K562 (cell line): ENCODE data around the gene NDUFB10. TPM values are rescaled to one million over a fixed set of nuclear protein-coding genes. Genes with fewer than 3 reads are reported as not detected.

ENCODE experiments used
- ARHGAP35 ChIP-seq: fragments of 450-650 bp; IDR thresholded peaks from 2 replicates; pipeline ENCODE4 v1.6.1; 2018; ENCODE audit not compliant: partially characterized antibody
- BCL6 ChIP-seq: fragments of 250-450 bp; sonication (Bioruptor Pico); IDR thresholded peaks from 2 replicates; pipeline ENCODE4 v1.4.0; 2020
- FOSL1 ChIP-seq: fragments of 200-800 bp; sonication (Bioruptor generic); conservative IDR thresholded peaks from 2 replicates; pipeline ENCODE4 v1.6.1; 2016; ENCODE audit warnings: missing genetic modification characterization, missing compliant biosample characterization
- FOXP1 ChIP-seq: sonication (generic); formaldehyde crosslinking; IDR thresholded peaks from 2 replicates; pipeline ENCODE4 v1.8.0; 2022; ENCODE audit warnings: mild to moderate bottlenecking, missing genetic modification reagents
- GABPB1 ChIP-seq: sonication (generic); formaldehyde crosslinking; IDR thresholded peaks from 2 replicates; pipeline ENCODE4 v1.8.0; 2022; ENCODE audit warnings: mild to moderate bottlenecking, missing genetic modification reagents
- GABPB2 ChIP-seq: fragments of 250-450 bp; sonication (Bioruptor Pico); conservative IDR thresholded peaks from 2 replicates; pipeline ENCODE4 v1.5.1; 2021; ENCODE audit warnings: mild to moderate bottlenecking
- HDAC1 ChIP-seq, 2 experiments: fragments of 450-650 bp; IDR thresholded peaks; 2 replicates each; pipeline ENCODE4 v1.6.1; 2016 to 2017; ENCODE audit warnings: inconsistent platforms in 1 of 2, mild to moderate bottlenecking in 1 of 2, moderate library complexity in 1 of 2
- HDAC3 ChIP-seq: fragments of 450-650 bp; IDR thresholded peaks from 2 replicates; pipeline ENCODE4 v1.6.1; 2018; ENCODE audit warnings: borderline replicate concordance, mild to moderate bottlenecking, moderate library complexity; ENCODE audit not compliant: partially characterized antibody
- HLTF ChIP-seq: fragments of 450-650 bp; IDR thresholded peaks from 2 replicates; pipeline ENCODE4 v1.6.1; 2016
- IFI16 ChIP-seq: fragments of 250-450 bp; sonication (Bioruptor Pico); IDR thresholded peaks from 2 replicates; pipeline ENCODE4 v2.1.2; 2022; ENCODE audit warnings: mild to moderate bottlenecking, inconsistent platforms
- KAT8 ChIP-seq: fragments of 450-650 bp; IDR thresholded peaks from 2 replicates; pipeline ENCODE4 v1.6.1; 2016; ENCODE audit warnings: low read depth, mild to moderate bottlenecking
- NONO ChIP-seq, 2 experiments: fragments of 200-400 bp in 1 of 2; fragments of 450-650 bp in 1 of 2; formaldehyde crosslinking in 1 of 2; IDR thresholded peaks; 2 replicates each; pipeline ENCODE4 v1.6.1; 2017; ENCODE audit warnings: low read depth in 2 of 2, mild to moderate bottlenecking in 2 of 2, moderate library complexity in 2 of 2, low read length in 1 of 2
- POLR3G ChIP-seq: IDR thresholded peaks from 2 replicates; pipeline ENCODE4 v1.6.1; 2011; ENCODE audit not compliant: insufficient read length, insufficient replicate concordance; ENCODE audit errors: extremely low read depth
- SMAD1 ChIP-seq: fragments of 150-350 bp; IDR thresholded peaks from 2 replicates; pipeline ENCODE4 v1.6.1; 2014; ENCODE audit warnings: low read length, low read depth; ENCODE audit not compliant: partially characterized antibody
- SPI1 ChIP-seq: IDR thresholded peaks from 2 replicates; pipeline ENCODE4 v1.6.1; 2011; ENCODE audit warnings: low read depth, low read length, control low read depth, borderline replicate concordance
- TCF3 ChIP-seq: sonication (generic); formaldehyde crosslinking; IDR thresholded peaks from 2 replicates; pipeline ENCODE4 v1.4.0; 2020; ENCODE audit warnings: mild to moderate bottlenecking, missing genetic modification reagents
- U2AF1 ChIP-seq: fragments of 200-400 bp; formaldehyde crosslinking; optimal IDR thresholded peaks from 2 replicates; pipeline ENCODE3; 2017; ENCODE audit warnings: mild to moderate bottlenecking, low read depth, low read length, moderate library complexity
- WHSC1 ChIP-seq: IDR thresholded peaks from one replicate; pipeline ENCODE4 v1.6.1; 2012; ENCODE audit warnings: low read length, control low read depth, inconsistent platforms
- polyA plus RNA-seq, 8 experiments: library from polyadenylated mRNA; depleted of rRNA in 4 of 8; stranded (reverse) in 5 of 8; unstranded in 3 of 8; fragments of >200 nt; fragmentation: Nextera tagmentation in 2 of 8; fragmentation: Illumina TruSeq in 1 of 8; extraction: Ambion mirVana in 2 of 8; extraction: Trizol in 1 of 8; gene quantifications; 2 replicates each; pipeline versions ENCODE4 v1.2.1 to v1.2.3, GENCODE V29; 2011 to 2014; ENCODE audit warnings: inconsistent platforms in 1 of 8, missing spikeins in 1 of 8
- total RNA-seq, 7 experiments: library from RNA; depleted of rRNA in 6 of 7; stranded (reverse); fragments of >200 nt in 6 of 7; fragmentation: Illumina TruSeq in 2 of 7; extraction: Trizol in 2 of 7; gene quantifications; 2 replicates each; pipeline versions ENCODE4 v1.2.1 to v1.2.3, GENCODE V29; 2011 to 2021; ENCODE audit warnings: low replicate concordance in 1 of 7
- TF ChIP-seq, protein P1 (sequence below): sonication (generic); formaldehyde crosslinking; IDR thresholded peaks from 2 replicates; pipeline ENCODE4 v1.8.0; 2023; ENCODE audit warnings: missing genetic modification reagents, mild to moderate bottlenecking, borderline replicate concordance
- TF ChIP-seq, protein P2 (sequence below): sonication (generic); formaldehyde crosslinking; IDR thresholded peaks from 2 replicates; pipeline ENCODE4 v1.8.1; 2022; ENCODE audit warnings: missing genetic modification reagents
- TF ChIP-seq, protein P3 (sequence below): fragments of 450-650 bp; IDR thresholded peaks from 2 replicates; pipeline ENCODE4 v1.6.1; 2014; ENCODE audit warnings: low read depth, mild to moderate bottlenecking, moderate library complexity, borderline replicate concordance

Gene NDUFB10
- total and polyA plus RNA-seq, 9 of the 15 experiments (the other 6 are each of a cell fraction or from before 2014, with no cell fraction given): 69.3 to 527 (median 161) TPM

DNA sequence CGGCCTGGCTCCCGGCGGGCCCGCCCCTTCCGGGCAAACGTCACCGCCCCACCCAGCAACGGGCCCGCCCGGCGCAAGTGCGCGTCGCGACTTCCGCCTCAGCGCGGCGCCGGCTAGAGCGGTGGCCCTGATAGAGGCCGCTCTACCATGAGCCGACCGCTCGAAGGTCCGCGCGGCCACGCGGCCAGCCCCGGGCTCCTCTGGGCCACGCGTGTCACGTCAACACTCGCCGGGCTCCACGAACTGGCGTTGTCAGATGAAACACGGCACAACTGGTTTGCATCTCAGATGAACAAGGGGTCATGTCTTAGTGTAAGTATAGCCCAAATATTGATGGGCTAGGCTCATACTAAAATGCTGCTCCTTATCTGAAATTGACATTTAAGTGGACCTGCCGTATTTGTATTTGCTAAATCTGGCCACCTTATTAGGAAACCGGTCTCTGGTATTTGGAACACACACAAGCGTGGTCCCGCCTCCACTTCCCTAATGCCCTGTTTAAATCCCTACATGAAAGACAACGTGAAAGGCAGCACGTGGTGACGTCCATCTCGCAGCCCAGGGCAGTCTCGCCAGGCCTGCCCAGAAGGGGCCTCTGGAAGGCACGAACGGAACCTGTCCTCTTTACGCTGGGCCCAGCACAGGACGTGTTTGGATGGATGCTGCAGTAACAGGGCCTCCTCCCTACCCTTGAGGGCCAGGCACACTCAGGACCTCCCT, 50.6 kb downstream of the NDUFB10 start, which contains the start of gene ZNF598 (continued):
- TF ChIP-seq, protein P1, sequence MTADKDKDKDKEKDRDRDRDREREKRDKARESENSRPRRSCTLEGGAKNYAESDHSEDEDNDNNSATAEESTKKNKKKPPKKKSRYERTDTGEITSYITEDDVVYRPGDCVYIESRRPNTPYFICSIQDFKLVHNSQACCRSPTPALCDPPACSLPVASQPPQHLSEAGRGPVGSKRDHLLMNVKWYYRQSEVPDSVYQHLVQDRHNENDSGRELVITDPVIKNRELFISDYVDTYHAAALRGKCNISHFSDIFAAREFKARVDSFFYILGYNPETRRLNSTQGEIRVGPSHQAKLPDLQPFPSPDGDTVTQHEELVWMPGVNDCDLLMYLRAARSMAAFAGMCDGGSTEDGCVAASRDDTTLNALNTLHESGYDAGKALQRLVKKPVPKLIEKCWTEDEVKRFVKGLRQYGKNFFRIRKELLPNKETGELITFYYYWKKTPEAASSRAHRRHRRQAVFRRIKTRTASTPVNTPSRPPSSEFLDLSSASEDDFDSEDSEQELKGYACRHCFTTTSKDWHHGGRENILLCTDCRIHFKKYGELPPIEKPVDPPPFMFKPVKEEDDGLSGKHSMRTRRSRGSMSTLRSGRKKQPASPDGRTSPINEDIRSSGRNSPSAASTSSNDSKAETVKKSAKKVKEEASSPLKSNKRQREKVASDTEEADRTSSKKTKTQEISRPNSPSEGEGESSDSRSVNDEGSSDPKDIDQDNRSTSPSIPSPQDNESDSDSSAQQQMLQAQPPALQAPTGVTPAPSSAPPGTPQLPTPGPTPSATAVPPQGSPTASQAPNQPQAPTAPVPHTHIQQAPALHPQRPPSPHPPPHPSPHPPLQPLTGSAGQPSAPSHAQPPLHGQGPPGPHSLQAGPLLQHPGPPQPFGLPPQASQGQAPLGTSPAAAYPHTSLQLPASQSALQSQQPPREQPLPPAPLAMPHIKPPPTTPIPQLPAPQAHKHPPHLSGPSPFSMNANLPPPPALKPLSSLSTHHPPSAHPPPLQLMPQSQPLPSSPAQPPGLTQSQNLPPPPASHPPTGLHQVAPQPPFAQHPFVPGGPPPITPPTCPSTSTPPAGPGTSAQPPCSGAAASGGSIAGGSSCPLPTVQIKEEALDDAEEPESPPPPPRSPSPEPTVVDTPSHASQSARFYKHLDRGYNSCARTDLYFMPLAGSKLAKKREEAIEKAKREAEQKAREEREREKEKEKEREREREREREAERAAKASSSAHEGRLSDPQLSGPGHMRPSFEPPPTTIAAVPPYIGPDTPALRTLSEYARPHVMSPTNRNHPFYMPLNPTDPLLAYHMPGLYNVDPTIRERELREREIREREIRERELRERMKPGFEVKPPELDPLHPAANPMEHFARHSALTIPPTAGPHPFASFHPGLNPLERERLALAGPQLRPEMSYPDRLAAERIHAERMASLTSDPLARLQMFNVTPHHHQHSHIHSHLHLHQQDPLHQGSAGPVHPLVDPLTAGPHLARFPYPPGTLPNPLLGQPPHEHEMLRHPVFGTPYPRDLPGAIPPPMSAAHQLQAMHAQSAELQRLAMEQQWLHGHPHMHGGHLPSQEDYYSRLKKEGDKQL: no peak
- no peak for TF ChIP-seq WHSC1
- TF ChIP-seq BCL6: no peak
- TF ChIP-seq IFI16 (CRISPR knock-in tag): no peak
- peak; percentile 18; the same call in 1 of the 2 replicates for TF ChIP-seq TCF3
- TF ChIP-seq FOSL1 (tag): no peak; the same call in 1 of the 2 replicates
- peak; percentile 53 to 81; a peak in 1 of 4 replicates for TF ChIP-seq NONO (IDR thresholded peaks at IDR 0.05; ENCODE audit: low read depth in 2 of 2, low read length in 1 of 2)
- TF ChIP-seq FOXP1 (CRISPR knock-in tag): peak; percentile 74; the same call in 1 of the 2 replicates
- no peak for TF ChIP-seq GABPB2 (CRISPR knock-in tag)
- TF ChIP-seq KAT8: no peak
- peak; percentile 86 to 93; a peak in 3 of 4 replicates for TF ChIP-seq HDAC1 (IDR thresholded peaks at IDR 0.05)
- TF ChIP-seq SMAD1: no peak
- TF ChIP-seq POLR3G: no peak
- no peak for TF ChIP-seq HLTF
- TF ChIP-seq, protein P2, sequence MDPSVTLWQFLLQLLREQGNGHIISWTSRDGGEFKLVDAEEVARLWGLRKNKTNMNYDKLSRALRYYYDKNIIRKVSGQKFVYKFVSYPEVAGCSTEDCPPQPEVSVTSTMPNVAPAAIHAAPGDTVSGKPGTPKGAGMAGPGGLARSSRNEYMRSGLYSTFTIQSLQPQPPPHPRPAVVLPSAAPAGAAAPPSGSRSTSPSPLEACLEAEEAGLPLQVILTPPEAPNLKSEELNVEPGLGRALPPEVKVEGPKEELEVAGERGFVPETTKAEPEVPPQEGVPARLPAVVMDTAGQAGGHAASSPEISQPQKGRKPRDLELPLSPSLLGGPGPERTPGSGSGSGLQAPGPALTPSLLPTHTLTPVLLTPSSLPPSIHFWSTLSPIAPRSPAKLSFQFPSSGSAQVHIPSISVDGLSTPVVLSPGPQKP: no peak
- peak; percentile 68; the same call in 1 of the 2 replicates for TF ChIP-seq SPI1
- peak; percentile 86 for TF ChIP-seq U2AF1
- peak; percentile 90 for TF ChIP-seq GABPB1 (CRISPR knock-in tag)
- TF ChIP-seq, protein P3, sequence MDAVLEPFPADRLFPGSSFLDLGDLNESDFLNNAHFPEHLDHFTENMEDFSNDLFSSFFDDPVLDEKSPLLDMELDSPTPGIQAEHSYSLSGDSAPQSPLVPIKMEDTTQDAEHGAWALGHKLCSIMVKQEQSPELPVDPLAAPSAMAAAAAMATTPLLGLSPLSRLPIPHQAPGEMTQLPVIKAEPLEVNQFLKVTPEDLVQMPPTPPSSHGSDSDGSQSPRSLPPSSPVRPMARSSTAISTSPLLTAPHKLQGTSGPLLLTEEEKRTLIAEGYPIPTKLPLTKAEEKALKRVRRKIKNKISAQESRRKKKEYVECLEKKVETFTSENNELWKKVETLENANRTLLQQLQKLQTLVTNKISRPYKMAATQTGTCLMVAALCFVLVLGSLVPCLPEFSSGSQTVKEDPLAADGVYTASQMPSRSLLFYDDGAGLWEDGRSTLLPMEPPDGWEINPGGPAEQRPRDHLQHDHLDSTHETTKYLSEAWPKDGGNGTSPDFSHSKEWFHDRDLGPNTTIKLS: peak; percentile 97
- no peak for TF ChIP-seq ARHGAP35
- TF ChIP-seq HDAC3: no peak
